OCI-LY1 (cell line): ENCODE measurements around the gene UBL3.

ENCODE experiments used
- H2AFZ ChIP-seq: fragments of 200-600 bp; sonication (generic), shearing (Covaris generic); 2 replicates; pipeline ENCODE4 v1.6.0; 2014; ENCODE audit warnings: antibody characterized with exemption, mild to moderate bottlenecking, low read length
- H3F3A ChIP-seq: fragments of 200-600 bp; sonication (generic), shearing (Covaris generic); 2 replicates; pipeline ENCODE4 v1.6.0; 2014; ENCODE audit warnings: mild to moderate bottlenecking, antibody characterized with exemption, low read length, moderate library complexity; ENCODE audit not compliant: insufficient read depth
- H3K27ac ChIP-seq: fragments of 200-600 bp; sonication (generic); 2 replicates; pipeline ENCODE4 v1.5.1; 2014; ENCODE audit warnings: low read length, mixed run types, mild to moderate bottlenecking, low read depth; ENCODE audit not compliant: poor library complexity, severe bottlenecking
- H3K27me3 ChIP-seq: fragments of 200-600 bp; sonication (generic); 2 replicates; pipeline ENCODE4 v1.6.0; 2014; ENCODE audit warnings: antibody characterized with exemption, mild to moderate bottlenecking, low read length, moderate library complexity; ENCODE audit not compliant: insufficient read depth
- H3K36me3 ChIP-seq: fragments of 200-600 bp; sonication (generic); 2 replicates; pipeline ENCODE4 v1.6.1; 2014; ENCODE audit warnings: mild to moderate bottlenecking, antibody characterized with exemption, low read length, moderate library complexity, mixed read lengths; ENCODE audit not compliant: insufficient read depth
- H3K4me1 ChIP-seq: fragments of 200-600 bp; sonication (generic); 2 replicates; pipeline ENCODE4 v1.5.1; 2014; ENCODE audit warnings: mild to moderate bottlenecking, low read length, moderate library complexity; ENCODE audit not compliant: insufficient read depth, severe bottlenecking
- H3K4me2 ChIP-seq: fragments of 200-600 bp; sonication (generic), shearing (Covaris generic); 2 replicates; pipeline ENCODE4 v1.6.1; 2014; ENCODE audit warnings: low read length
- H3K4me3 ChIP-seq: fragments of 200-600 bp; sonication (generic); 2 replicates; pipeline ENCODE4 v1.5.1; 2014; ENCODE audit warnings: low read length, low read depth, mild to moderate bottlenecking, mixed read lengths; ENCODE audit not compliant: poor library complexity, severe bottlenecking
- H3K79me2 ChIP-seq: fragments of 200-600 bp; shearing (Covaris generic); 2 replicates; pipeline ENCODE4 v1.6.1; 2016; ENCODE audit warnings: mixed run types, low read length, mixed read lengths; ENCODE audit not compliant: insufficient read depth
- H3K9ac ChIP-seq: fragments of 200-600 bp; sonication (generic), shearing (Covaris generic); 2 replicates; pipeline ENCODE4 v1.6.1; 2014; ENCODE audit warnings: mild to moderate bottlenecking, low read length, mixed read lengths
- H3K9me2 ChIP-seq: fragments of 200-600 bp; sonication (generic), shearing (Covaris generic); 2 replicates; pipeline ENCODE4 v1.6.1; 2014; ENCODE audit warnings: low read depth, mild to moderate bottlenecking, low read length, mixed read lengths
- H3K9me3 ChIP-seq: fragments of 200-600 bp; shearing (Covaris generic); 2 replicates; pipeline ENCODE4 v1.6.1; 2014; ENCODE audit warnings: low read length, mixed read lengths
- H4K20me1 ChIP-seq: fragments of 200-600 bp; sonication (generic), shearing (Covaris generic); 2 replicates; pipeline ENCODE4 v1.6.0; 2016; ENCODE audit warnings: mild to moderate bottlenecking, low read length; ENCODE audit not compliant: insufficient read depth
- CTCF ChIP-seq: fragments of 200-600 bp; sonication (generic), shearing (Covaris generic); IDR thresholded peaks from 2 replicates; pipeline ENCODE4 v1.5.1; 2017; ENCODE audit warnings: mild to moderate bottlenecking, antibody characterized with exemption, low read length, moderate library complexity, mixed read lengths
- EZH2 ChIP-seq: fragments of 200-600 bp; sonication (generic), shearing (Covaris generic); IDR thresholded peaks from 2 replicates; pipeline ENCODE4 v1.8.0; 2017; ENCODE audit warnings: borderline replicate concordance, mixed run types, mild to moderate bottlenecking, antibody characterized with exemption, low read length, moderate library complexity, mixed read lengths

Gene UBL3

GRCh38 chr13:29852472-29853054 lies 2.1 kb upstream of the UBL3 start:
- no peak overlapping the region for H3K27ac ChIP-seq
- H4K20me1 ChIP-seq = no peaks in the 10 kb centered on the region
- no peaks in the 10 kb centered on the region for H3K36me3 ChIP-seq
- H2AFZ ChIP-seq = no peak overlapping the region
- no peak overlapping the region for H3K4me2 ChIP-seq
- H3K9me2 ChIP-seq = no peaks in the 10 kb centered on the region
- no peaks in the 10 kb centered on the region for H3K27me3 ChIP-seq
- TF ChIP-seq EZH2 (no peak), CTCF (no peak)
- H3K79me2 ChIP-seq = no peaks in the 10 kb centered on the region
- no peak overlapping the region for H3K9ac ChIP-seq
- no peak overlapping the region for H3K4me3 ChIP-seq
- H3K4me1 ChIP-seq = peaks cover 12% of the 10 kb centered on the region
- H3F3A ChIP-seq = no peaks in the 10 kb centered on the region
- H3K9me3 ChIP-seq = no peaks in the 10 kb centered on the region

DNA sequence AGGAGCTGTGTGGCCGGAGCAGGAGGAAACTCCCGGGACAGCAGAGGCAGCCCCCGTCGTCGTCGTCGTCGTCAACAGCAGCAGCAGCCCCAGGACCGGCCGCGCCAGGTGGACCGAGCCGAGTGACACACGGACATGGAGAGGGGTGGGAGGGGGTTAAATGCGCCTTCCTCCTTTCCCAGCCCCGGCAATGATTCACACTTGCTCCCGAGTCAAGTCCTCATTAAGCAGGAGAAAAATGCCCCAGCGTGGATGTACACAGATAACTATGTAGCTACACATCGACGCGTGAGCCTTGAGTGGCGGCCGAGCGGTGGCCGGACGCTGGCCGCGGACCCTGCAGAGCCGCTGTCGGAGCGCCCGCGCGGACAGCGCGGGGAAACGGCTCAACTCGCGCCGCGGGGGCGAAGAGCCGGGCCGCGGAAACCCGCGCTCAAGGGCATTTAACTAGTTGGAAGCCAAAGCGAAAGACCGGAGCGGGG lies 645 bp downstream of the UBL3 start:
- no peaks in the 10 kb centered on the region for H3K27me3 ChIP-seq
- H3K36me3 ChIP-seq = no peaks in the 10 kb centered on the region
- 0 out of 2 replicates have a peak overlapping the region, but pooled peaks have one; percentile 83 for H2AFZ ChIP-seq
- peak overlapping the region; percentile 77 for H3K9ac ChIP-seq
- no peaks in the 10 kb centered on the region for H3K9me3 ChIP-seq
- H3K4me2 ChIP-seq = peak overlapping the region; percentile 100
- no peaks in the 10 kb centered on the region for H3K79me2 ChIP-seq
- no peaks in the 10 kb centered on the region for H3K9me2 ChIP-seq
- H4K20me1 ChIP-seq = no peaks in the 10 kb centered on the region
- no peak overlapping the region for H3K27ac ChIP-seq
- peaks cover 12% of the 10 kb centered on the region for H3K4me1 ChIP-seq
- TF ChIP-seq CTCF = no peak
- TF ChIP-seq EZH2 = no peak
- H3K4me3 ChIP-seq = peak overlapping the region; percentile 86
- H3F3A ChIP-seq = no peaks in the 10 kb centered on the region

- peak overlapping the region; percentile 100 for H3K4me2 ChIP-seq
- no peaks in the 10 kb centered on the region for H3F3A ChIP-seq
- H3K27me3 ChIP-seq = no peaks in the 10 kb centered on the region
- TF ChIP-seq CTCF = no peak
- TF ChIP-seq EZH2 = no peak
- H3K4me1 ChIP-seq = peaks cover 12% of the 10 kb centered on the region
- H3K4me3 ChIP-seq = peak overlapping the region; percentile 86
- no peaks in the 10 kb centered on the region for H3K9me3 ChIP-seq
- peak overlapping the region; percentile 77 for H3K9ac ChIP-seq
- no peaks in the 10 kb centered on the region for H3K79me2 ChIP-seq
- no peaks in the 10 kb centered on the region for H3K36me3 ChIP-seq
- H3K9me2 ChIP-seq = no peaks in the 10 kb centered on the region
- H2AFZ ChIP-seq = 0 out of 2 replicates have a peak overlapping the region, but pooled peaks have one; percentile 83
- H3K27ac ChIP-seq = no peak overlapping the region
- no peaks in the 10 kb centered on the region for H4K20me1 ChIP-seq
Measured at GRCh38 chr13:29849071-29849631, 1.3 kb downstream of the UBL3 start.
